HG03097 (cell line): ENCODE results near the gene RAB11FIP3.
A peak's percentile ranks its signal among the peaks of the same experiment; 100 is the strongest.

Experiments used
- ATAC-seq: cut with Tn5 transposase; IDR thresholded peaks from one replicate; pipeline ENCODE4 v1.9.1; 2021; ENCODE audit not compliant: unreplicated experiment, low FRiP score

Gene RAB11FIP3

DNA sequence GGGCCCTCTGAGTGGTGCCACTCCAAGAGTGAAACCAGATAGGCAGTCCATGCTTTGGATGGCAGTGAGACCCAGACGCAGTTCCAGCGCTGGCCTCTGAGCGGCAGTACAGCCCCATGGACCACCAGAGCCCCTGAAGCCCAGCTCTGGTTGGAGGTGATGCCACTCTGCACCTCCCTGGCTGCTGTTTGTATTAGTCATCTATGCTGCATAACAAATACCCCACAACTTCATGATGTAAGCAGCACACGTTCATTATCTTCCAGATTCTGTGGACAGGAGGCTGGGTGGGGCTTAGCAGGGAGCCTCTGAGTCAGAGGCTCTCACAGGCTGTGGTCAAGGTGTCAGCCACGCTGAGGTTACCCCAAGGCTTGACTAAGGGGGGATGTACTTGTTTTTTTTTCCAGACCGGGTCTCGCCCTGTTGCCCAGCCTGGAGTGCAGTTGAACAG, 33.5 kb upstream of the RAB11FIP3 start:
- no peak for ATAC-seq

GRCh38 chr16:392450-393030, 32.9 kb upstream of the RAB11FIP3 start:
- no peak for ATAC-seq

DNA sequence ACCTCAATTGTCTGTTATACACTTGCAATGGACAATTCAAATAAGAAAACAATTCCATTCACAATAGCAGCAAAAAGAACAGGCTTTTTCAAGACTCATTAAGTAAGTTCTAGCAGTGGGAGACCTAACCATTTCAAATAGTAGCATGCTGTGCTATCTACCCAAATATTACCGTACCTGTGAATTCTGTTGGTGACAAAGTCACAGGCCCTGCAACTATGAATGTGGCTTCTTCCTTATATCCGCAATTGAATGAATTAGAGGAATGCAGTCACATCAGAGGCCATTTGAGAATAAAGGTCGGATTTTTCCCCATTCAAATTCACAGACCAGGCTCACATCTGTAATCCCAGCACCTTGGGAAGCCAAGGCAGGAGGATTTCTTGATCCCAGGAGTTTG, 29.2 kb upstream of the RAB11FIP3 start:
- ATAC-seq: no peak

- no peak for ATAC-seq
Observed at GRCh38 chr16:396605-397004, 28.8 kb upstream of the RAB11FIP3 start.

GRCh38 chr16:397135-397661, 28.3 kb upstream of the RAB11FIP3 start, which contains the start of gene NME4:
Gene NME4 (plus strand): TSS chr16:397199. CDS start chr16:397223, 24 bp downstream.
- no peak for ATAC-seq

- ATAC-seq: no peak
Observed at GRCh38 chr16:397736-398332, 27.6 kb upstream of the RAB11FIP3 start.

GRCh38 chr16:398561-399339, 26.7 kb upstream of the RAB11FIP3 start:
- ATAC-seq: no peak

- no peak for ATAC-seq
Observed at GRCh38 chr16:399340-400019, 26.0 kb upstream of the RAB11FIP3 start.

- no peak for ATAC-seq
Observed at GRCh38 chr16:400061-400591, 25.3 kb upstream of the RAB11FIP3 start.

- ATAC-seq: peak; percentile 48
Observed at GRCh38 chr16:401468-402348, 23.7 kb upstream of the RAB11FIP3 start, which contains the start of gene DECR2. Gene DECR2 (plus strand): TSS chr16:401885. CDS start chr16:401964, 79 bp downstream.

GRCh38 chr16:404971-405486, 20.4 kb upstream of the RAB11FIP3 start:
- ATAC-seq: no peak

GRCh38 chr16:405548-406506, 19.6 kb upstream of the RAB11FIP3 start:
- ATAC-seq: no peak

DNA sequence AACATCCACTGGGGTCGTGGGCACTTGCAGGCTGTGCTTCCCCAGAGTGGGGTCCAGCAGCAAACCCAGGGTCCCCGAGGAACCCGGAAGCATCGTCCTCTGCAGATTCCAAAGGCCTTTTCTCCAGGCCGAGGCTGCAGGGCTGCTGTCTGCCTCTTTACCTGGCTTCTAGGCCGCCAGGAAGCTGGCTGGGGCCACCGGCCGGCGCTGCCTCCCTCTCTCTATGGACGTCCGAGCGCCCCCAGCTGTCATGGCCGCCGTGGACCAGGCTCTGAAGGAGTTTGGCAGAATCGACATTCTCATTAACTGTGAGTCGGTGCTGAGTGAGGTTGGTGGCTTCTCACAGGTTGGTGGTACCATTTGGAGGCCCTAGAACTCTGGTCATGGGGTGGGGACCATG, 18.2 kb upstream of the RAB11FIP3 start:
- ATAC-seq: no peak

- no peak for ATAC-seq
Observed at GRCh38 chr16:410516-411178, 14.8 kb upstream of the RAB11FIP3 start.

GRCh38 chr16:411576-412265, 13.7 kb upstream of the RAB11FIP3 start:
- ATAC-seq: no peak

GRCh38 chr16:414395-415169, 10.9 kb upstream of the RAB11FIP3 start:
- ATAC-seq: no peak
